Measurements from ENCODE around the gene MAST3.

Gene MAST3

GRCh38 chr19:18153556-18154134, 56.1 kb downstream of the MAST3 start:
- Histone ChIP-seq H3K9ac (ENCODE audit: low read length) (peak overlapping the region; percentile 92), H2AFZ (ENCODE audit: low read depth, low read length, severe bottlenecking) (peak overlapping the region; percentile 3), H3K27ac (ENCODE audit: low read depth, low read length) (peak overlapping the region; percentile 58), H3K36me3 (ENCODE audit: low read length) (no peaks in the 10 kb centered on the region), H3K4me2 (ENCODE audit: low read depth, low read length, poor library complexity, severe bottlenecking) (peak overlapping the region; percentile 75), H3K4me3 (ENCODE audit: insufficient read depth, low read length, poor library complexity, severe bottlenecking) (peak overlapping the region; percentile 86), H3K9me2 (replicated peaks; ENCODE audit: insufficient read depth, low read length) (no peaks in the 10 kb centered on the region), H3F3A (ENCODE audit: insufficient read depth) (0 out of 2 replicates have a peak, but pooled peaks cover 12% of the 10 kb centered on the region), H3K9me3 (ENCODE audit: insufficient read depth, low read length) (no peaks in the 10 kb centered on the region), H3K27me3 (ENCODE audit: low read length) (no peaks in the 10 kb centered on the region), H3K79me2 (ENCODE audit: insufficient read depth, low read length) (peaks cover 21% of the 10 kb centered on the region), H4K20me1 (ENCODE audit: low read depth, low read length) (no peaks in the 10 kb centered on the region)
- TF ChIP-seq EZH2phosphoT487 (conservative IDR thresholded peaks at IDR 0.05; ENCODE audit: low read length), result no peak
- TF ChIP-seq CTCF (IDR thresholded peaks at IDR 0.05; ENCODE audit: insufficient read depth, low read length, poor library complexity, severe bottlenecking), result no peak

- Histone ChIP-seq H3K4me2 (ENCODE audit: low read depth, low read length, poor library complexity, severe bottlenecking) (no peak overlapping the region), H3K9ac (ENCODE audit: low read length) (no peak overlapping the region)
Measured at GRCh38 chr19:18155095-18156087, 57.8 kb downstream of the MAST3 start.

DNA sequence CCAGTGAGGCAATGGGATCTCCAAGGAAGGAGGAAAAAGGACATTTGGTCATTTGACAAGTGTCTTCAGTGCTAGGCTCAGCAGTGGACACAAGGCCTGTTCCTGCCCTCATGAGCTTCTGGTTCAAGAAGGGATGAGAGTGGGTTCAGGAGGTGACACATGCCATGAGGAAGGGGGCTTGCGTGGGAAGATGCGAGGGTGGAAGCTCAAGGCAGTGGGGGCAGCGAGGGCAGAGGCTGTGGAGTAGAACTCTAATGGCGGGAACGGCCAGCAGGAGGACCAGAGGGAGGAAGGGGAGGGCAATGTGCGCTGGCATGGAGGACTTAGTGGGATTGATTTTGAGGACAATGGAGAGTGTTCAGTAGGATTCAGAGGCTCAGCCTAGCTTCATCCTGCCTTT, 58.7 kb downstream of the MAST3 start:
- TF ChIP-seq EZH2phosphoT487 (conservative IDR thresholded peaks at IDR 0.05; ENCODE audit: low read length), result no peak
- no peak for TF ChIP-seq CTCF (IDR thresholded peaks at IDR 0.05; ENCODE audit: insufficient read depth, low read length, poor library complexity, severe bottlenecking)
- H3K9me2 ChIP-seq (replicated peaks; ENCODE audit: insufficient read depth, low read length), result no peaks in the 10 kb centered on the region
- H3K9me3 ChIP-seq (ENCODE audit: insufficient read depth, low read length), result no peaks in the 10 kb centered on the region
- no peak overlapping the region for H3K27ac ChIP-seq (ENCODE audit: low read depth, low read length)
- peaks cover 21% of the 10 kb centered on the region for H3K79me2 ChIP-seq (ENCODE audit: insufficient read depth, low read length)
- H3K4me3 ChIP-seq (ENCODE audit: insufficient read depth, low read length, poor library complexity, severe bottlenecking), result no peak overlapping the region
- no peaks in the 10 kb centered on the region for H4K20me1 ChIP-seq (ENCODE audit: low read depth, low read length)
- H3K27me3 ChIP-seq (ENCODE audit: low read length), result no peaks in the 10 kb centered on the region
- H3K36me3 ChIP-seq (ENCODE audit: low read length), result no peaks in the 10 kb centered on the region
- H3F3A ChIP-seq (ENCODE audit: insufficient read depth), result 0 out of 2 replicates have a peak, but pooled peaks cover 16% of the 10 kb centered on the region
- no peak overlapping the region for H2AFZ ChIP-seq (ENCODE audit: low read depth, low read length, severe bottlenecking)
- no peak overlapping the region for H3K9ac ChIP-seq (ENCODE audit: low read length)
- H3K4me2 ChIP-seq (ENCODE audit: low read depth, low read length, poor library complexity, severe bottlenecking), result no peak overlapping the region

More at GRCh38 chr19:18155095-18156087, 57.8 kb downstream of the MAST3 start:
- Histone ChIP-seq H3K27me3 (ENCODE audit: low read length) (no peaks in the 10 kb centered on the region), H4K20me1 (ENCODE audit: low read depth, low read length) (no peaks in the 10 kb centered on the region), H3K9me3 (ENCODE audit: insufficient read depth, low read length) (no peaks in the 10 kb centered on the region), H3K36me3 (ENCODE audit: low read length) (no peaks in the 10 kb centered on the region), H2AFZ (ENCODE audit: low read depth, low read length, severe bottlenecking) (no peak overlapping the region), H3F3A (ENCODE audit: insufficient read depth) (0 out of 2 replicates have a peak, but pooled peaks cover 16% of the 10 kb centered on the region), H3K79me2 (ENCODE audit: insufficient read depth, low read length) (peaks cover 21% of the 10 kb centered on the region), H3K9me2 (replicated peaks; ENCODE audit: insufficient read depth, low read length) (no peaks in the 10 kb centered on the region), H3K4me3 (ENCODE audit: insufficient read depth, low read length, poor library complexity, severe bottlenecking) (no peak overlapping the region), H3K27ac (ENCODE audit: low read depth, low read length) (no peak overlapping the region)
- TF ChIP-seq CTCF (IDR thresholded peaks at IDR 0.05; ENCODE audit: insufficient read depth, low read length, poor library complexity, severe bottlenecking) (no peak), EZH2phosphoT487 (conservative IDR thresholded peaks at IDR 0.05; ENCODE audit: low read length) (no peak)

Data from SU-DHL-6 (cell line).